Lower leg skin (tissue), 3 donors: ENCODE data around the gene MAML1.
"Not testable (repeated sequence)": the region's sequence is repeated elsewhere in the genome, so short reads cannot be mapped to it uniquely, and the experiment has no call there.

ENCODE experiments used
- CTCF ChIP-seq, 3 donors: fragments of 450-650 bp; IDR thresholded peaks; one replicate each; pipeline ENCODE4 v1.5.1; 2016; ENCODE audit warnings: antibody characterized with exemption in 3 of 3, mild to moderate bottlenecking in 3 of 3, moderate library complexity in 2 of 3
- POLR2A ChIP-seq, 2 donors: fragments of 450-650 bp; IDR thresholded peaks; one replicate each; pipeline ENCODE4 v1.6.1; 2016 to 2017; ENCODE audit warnings: antibody characterized with exemption in 2 of 2, mild to moderate bottlenecking in 1 of 2, moderate library complexity in 1 of 2

- TF ChIP-seq CTCF, POLR2A (IDR thresholded peaks at IDR 0.05): not testable (repeated sequence)
Measured at GRCh38 chr5:179689212-179689611, 43.4 kb upstream of the MAML1 start.
